ENCODE measurements around the gene IRS1.

The IRS1 gene

DNA sequence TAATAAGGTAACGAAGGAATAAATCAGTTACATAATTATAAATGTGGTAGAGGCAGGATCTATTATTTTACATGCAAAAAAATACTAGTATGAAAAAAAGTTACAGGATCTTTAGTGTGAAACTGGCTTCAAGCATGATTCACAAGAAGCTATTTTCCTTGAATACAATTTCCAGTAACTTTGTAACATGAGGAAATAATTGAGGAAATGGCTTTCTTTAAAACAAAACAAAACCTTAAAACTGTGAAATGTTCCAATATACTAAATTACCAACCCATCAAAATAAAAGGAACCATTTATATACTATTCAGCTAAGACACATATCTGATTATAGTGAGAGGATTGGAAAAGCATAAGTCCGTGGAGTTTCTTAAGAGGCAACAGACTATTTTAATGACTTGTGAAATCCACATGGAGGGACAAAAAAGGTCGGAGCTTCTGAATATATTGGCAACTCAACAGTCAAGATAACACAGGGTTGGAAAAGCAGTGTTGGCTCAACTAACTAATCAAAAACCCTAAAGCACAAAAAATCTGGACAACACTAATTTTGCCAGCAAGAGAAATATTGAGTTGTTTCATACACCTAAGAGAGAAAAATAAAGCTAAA lies 10.6 kb downstream of the IRS1 start:
- no peak for DNase-seq

DNA sequence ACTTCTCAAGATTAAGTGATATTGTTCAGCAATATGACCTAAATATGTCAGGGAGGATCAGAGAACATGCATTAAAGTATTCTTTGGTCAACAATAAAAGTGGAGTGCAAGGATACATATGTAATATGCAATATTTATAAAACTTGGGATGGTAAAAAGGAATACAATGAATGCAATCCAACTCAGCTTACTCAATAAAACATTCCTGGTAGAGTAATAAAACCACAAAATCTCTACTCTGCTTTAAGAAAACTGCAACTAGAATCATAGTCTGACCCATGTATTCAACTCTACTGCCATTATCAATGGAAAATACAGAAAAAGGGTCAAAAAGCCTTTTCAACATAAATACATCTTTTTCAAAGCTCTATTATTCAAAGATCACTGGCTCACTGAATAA lies 11.6 kb downstream of the IRS1 start:
- no peak for DNase-seq

DNA sequence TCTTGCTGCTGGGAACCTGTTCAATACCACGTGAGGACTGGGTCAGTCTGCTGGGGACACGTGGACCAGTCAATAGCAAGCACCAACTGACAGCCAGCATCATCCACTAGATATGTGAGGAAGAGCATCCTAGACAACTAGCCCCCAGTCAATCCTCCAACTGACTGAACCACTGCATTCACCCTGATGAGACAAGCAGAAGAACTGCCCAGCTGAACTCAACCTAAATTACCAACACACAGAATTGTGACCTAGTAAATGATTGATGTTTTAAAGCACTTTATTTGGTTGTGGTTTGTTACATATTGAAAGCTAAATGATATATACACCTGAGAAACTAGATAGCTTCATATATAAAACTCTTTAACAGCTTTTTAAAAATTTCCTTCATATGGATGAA lies 15.7 kb downstream of the IRS1 start:
- DNase-seq = no peak

DNA sequence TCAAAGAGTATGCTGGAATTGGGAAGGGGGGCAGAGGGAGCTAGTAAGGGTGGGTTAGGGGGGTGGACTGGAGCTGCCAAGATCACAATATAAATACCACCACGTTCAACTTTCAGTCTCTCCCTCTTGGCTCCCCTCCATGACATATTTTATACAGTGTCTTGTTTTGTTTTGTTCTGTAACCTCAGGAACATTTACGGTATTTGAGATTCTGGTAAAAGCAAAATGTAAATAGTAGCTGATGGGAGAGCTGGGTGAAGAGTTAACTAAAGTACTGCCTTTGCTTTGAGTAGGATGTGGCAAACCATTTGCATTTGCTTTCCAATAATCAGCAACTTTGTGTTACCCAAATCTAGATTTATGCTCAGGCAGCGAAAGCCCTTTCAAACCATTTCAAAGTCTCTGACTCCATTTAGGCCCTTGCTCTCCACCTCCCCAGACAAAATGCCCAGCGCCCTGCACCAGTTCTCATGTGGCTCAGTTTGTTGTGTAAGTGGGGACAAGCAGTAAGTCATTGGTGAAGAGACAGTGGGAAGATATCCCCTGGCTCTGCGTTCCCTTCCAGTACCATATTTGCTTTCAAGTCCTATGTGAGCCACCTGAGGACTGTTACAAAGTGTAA lies 17.4 kb downstream of the IRS1 start:
- no peak for DNase-seq

DNA sequence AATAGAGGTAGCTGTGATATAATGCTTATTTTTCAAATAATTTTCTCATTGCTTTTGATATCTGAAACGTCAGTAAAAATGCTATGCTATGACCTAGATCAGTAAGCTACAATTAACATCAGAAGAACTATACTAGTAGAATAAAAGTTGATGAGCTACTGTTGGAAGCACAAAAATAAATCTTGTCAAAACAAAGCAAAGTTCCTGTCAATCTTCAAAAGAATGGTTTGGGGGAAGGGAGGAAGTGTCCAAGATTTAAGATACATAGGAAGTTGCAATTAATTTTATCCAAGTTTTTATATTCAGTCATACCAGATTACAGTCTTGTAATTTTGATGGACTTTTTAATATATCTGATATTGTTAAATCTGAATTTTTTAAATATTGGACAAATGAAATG lies 19.2 kb downstream of the IRS1 start:
- no peak for DNase-seq

DNA sequence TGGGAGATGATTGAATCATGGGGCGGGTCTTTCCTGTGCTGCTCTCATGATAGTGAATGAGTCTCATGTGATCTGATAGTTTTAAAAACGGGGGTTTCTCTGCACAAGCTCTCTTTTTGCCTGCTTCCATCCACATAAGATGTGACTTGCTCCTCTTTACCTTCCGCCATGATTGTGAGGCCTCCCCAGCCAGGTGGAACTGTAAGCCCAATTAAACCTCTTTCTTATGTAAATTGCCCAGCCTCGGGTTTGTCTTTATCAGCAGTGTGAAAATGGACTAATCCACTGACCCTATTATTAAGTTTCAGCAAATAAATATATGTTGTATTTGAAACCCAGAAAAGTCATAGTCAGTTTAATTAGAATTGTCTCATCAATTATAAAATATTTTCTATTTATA lies 22.0 kb downstream of the IRS1 start:
- no peak for DNase-seq

DNA sequence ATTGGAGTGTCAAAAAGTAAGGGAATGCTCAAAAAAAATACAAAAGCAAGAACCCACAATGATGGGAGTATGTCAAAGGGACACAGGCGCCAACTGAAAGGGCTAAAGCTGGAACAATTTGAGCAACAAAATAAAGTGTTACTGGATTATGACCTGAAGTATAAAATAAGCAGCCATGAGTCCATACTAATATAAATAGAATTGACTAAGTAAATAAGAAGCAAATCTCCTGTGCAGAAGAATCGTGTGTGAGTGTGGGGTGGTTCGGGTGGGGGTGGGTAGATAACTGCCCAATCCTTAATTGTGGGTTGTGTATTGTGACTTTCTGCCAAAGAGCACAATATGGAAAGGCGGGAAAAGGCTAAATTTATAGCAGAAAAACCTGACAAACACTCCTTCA lies 23.5 kb downstream of the IRS1 start:
- DNase-seq = no peak

DNA sequence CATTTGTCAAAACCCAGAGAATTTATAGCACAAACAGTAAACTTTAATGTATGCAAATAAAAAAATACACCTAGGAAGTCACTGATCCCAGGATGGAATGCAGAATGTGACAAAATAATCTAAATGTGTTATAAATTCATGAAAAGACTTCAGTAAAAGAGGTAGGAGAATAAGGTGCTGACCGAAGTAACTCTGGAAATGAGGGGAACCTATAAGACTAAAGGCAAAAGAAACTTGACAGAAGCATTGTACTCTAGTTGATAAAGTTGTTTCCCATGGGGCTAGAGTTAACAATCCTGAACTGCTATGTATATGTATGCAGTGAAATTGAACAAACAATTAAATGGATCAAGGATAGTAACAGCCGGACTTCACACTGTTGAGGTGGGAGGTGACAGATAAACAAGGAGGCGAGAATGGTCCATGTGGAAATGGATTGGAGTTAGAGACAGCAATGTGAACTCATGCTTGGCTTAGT lies 24.5 kb downstream of the IRS1 start:
- no peak for DNase-seq

DNA sequence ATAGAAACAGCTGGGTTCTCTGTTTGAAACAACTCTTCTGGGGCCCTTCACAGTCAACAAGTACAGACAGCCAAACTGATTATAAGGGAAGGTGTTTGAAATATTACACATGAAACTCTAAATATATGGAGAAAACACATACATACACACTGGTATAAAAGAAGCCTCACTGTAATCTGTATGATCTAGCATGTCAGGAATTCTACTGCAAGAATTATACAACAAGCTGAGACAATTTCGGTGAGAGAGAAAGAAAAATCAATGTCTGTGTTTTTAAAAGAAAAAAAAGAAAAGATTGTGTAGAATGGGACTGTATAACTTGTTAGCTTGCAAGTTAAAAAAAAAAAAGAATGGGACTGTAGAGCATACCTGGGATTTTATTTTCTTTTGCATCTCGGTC lies 26.3 kb downstream of the IRS1 start:
- no peak for DNase-seq

DNA sequence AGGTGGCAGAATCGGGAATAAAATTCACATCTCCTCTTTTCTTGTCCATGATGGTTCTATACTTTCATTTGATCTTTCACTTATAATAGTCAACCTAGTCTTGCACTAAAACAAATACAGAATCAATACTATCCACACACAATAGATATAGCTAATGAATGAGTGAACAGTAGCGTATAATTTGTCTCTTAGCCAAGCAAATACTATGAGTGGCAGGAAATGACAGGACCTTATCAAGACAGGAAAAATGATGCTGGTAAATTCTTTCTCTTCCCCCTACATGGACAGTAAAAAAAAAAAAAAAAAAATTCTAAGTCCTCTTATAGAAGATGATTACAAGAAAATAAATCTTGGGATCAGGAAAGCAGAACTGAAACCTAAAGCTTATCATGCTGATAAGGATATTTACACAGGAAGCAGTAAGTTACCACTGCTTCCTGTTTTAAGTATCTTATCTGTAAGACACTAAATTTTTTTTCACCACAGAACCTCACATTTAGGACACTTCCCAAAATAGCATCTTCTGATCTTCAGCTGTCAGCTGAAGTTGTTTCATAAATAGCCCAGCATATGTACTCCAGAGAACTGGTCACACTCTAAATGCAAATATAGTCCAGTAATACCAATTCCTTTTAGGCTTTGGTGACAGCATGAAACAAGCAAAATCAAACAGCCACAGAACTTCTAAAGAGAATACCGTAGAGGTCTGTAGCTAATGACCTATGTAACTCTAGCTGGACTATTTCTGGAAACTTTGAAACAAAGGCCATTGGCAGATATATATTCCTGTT lies 27.0 kb downstream of the IRS1 start:
- DNase-seq = no peak

DNA sequence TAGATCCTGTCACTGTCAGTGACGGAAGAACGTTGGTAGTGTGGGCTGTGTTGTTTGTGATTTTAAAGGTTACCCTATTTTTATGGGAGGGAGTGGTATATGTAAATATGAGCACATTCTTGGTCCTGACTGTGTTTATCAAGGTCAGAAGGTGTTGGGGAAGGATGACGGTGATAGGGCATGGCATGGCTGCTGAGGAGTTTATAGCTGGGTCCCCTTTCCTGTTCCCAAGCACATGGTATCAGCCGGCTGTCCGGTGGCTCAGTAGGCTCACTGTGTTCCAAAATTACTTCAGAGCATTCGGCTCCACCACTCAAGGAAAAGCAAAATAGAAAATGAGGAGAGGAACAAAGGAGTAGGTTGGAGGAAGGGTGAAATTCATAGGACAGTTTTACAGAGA lies 28.6 kb downstream of the IRS1 start:
- no peak for DNase-seq

DNA sequence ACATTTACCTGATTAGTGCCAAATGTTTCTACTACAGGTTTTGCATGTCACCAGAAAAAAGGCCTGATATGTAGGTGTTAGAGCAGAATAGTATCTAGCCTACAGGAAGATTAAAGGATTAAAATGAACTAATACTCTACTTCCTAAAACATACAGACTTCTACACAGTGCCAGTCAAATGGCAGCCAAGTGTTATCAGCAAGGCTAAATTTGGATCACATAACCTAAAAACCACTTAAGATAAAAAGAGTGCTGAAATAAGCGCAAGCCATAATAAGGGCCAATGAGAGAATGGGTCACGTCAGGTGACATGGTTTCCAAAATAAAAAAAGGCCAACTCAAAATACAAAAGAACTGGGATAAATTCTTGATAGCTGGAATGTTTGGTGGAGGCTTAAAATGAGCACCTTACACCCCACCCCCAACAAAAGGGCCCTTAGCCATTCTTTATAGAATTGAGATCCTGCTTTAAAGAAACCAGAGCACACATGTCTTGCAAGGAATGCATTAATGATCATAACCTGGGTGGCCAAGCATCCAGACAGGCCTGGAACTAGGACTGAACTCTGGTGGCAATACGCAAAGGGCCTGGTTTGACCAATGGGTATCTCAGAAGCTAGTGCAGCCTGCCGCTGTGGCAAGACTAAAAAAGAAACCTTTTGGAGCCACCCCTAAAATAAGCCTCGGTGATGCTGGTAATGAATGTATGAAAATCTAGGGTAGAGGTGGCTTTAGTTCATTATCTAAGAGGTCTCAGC lies 32.4 kb downstream of the IRS1 start:
- DNase-seq = no peak

DNA sequence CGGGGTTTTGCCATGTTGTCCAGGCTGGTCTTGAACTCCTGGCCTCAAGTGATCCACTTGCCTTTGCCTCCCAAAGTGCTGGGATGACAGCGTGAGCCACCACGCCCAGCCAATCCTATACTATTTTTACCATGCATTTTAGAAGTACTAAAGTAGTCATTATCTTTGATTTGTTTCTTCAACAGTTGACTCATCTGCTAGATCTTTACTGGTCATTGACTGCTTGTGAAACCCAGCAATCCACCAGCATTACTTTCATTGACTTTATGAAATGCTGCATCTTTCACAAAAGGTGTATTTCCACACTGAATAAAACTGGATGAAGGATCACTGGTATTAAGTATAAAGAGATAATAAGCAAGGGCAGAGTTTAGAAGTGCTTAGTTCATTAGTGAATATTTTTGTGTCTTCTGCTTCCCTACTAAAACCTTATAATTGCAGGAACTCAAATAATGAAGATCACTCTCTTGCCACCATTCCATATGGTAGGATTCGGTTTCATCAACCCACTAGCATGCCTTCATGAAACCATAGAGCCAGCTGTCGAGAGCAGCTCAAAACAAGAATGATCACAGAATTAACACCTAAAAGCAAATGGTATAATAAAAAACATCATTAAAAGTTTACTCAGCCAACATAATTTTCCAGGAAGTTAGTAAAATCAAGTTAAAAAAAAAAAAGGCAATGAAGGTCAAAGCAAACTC lies 33.1 kb downstream of the IRS1 start:
- DNase-seq = no peak

DNA sequence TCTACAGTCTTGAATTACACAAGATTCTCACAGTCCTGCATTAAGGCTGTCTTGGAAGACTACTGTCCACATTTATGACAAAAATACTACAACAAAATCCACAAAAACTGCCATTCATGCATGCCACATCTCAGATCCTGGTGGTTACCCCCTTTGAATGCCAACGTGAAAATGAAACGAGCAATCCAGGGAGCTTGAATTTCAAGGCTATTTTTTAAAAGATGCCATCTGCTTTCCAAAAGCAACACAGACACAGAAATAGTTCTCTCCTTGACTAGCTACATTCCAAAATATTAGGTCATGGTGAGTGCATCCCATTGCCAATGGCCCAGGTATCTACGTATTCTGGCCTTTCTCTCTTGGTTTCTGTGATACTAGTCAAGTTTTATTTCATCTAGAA lies 36.3 kb downstream of the IRS1 start:
- no peak for DNase-seq

DNA sequence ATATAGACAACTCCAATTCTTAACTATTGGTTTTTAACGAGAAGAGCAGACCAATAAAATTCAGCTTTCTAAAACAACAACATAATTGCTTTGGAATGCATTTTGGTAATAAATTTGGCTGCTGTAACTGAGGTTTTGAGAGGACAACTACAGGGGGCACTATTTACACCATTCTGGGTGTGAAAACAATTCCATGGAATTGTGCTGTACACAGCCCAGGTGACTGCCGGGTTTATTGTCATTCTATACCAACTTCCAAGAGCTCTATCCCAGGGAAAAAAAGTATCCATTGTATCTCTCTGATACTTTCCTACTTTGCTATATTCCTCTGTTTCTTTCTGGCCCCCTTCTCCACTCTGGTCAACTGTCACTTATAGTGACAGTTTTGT lies 38.4 kb downstream of the IRS1 start:
- no peak for DNase-seq

DNA sequence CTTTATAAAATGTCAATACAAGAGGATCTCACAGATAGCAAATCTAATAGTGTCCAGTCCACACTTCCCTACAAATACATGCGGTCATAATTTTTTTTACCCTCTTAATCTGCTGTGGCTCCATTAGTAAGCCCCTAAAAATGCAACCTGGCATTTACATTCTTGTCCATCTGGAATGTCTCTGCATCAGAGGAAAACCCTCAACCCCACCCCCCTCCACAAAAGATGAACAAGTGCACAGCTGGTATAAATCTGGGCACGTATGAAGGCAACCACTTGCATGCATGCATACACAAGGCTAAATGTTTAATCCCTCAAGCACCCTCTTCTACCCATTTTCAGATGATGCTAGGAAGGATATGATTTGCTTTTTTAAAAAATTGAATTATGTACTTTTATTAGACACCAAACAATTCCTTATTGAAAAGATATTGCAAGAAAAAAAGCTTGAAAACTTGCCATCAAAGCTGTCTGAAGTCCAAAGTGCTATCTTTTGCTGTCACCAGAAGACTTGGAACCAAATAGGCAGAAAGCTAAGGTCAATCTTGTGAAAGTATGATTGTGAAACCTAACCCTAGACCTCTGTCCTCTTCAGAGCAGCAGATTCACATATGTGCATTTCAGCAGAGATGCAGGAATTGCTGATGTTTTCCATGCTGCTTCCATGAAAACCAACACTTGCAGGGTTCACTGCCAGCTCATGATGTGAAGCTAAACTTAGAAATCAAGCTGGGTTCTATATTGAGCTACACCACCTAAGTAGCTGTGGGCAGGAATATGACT lies 39.0 kb downstream of the IRS1 start:
- no peak for DNase-seq

DNA sequence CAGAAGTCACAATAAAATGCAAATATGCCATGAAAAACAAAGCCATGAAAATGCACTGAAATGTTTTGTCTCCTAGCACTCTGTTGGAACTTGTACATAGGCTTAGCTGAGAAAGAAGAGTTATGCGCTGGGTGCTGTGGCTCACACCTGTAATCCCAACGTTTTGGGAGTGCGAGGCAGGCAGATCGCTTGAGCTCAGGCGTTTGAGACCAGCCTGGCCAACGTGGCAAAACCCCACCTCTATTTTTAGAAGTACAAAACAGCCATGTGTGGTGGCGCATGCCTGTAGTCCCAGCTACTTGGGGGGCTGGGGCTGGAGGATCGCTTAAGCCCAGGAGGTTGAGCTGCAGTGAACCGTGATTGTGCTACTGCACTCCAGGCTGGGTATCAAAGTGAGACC lies 39.9 kb downstream of the IRS1 start:
- no peak for DNase-seq

DNA sequence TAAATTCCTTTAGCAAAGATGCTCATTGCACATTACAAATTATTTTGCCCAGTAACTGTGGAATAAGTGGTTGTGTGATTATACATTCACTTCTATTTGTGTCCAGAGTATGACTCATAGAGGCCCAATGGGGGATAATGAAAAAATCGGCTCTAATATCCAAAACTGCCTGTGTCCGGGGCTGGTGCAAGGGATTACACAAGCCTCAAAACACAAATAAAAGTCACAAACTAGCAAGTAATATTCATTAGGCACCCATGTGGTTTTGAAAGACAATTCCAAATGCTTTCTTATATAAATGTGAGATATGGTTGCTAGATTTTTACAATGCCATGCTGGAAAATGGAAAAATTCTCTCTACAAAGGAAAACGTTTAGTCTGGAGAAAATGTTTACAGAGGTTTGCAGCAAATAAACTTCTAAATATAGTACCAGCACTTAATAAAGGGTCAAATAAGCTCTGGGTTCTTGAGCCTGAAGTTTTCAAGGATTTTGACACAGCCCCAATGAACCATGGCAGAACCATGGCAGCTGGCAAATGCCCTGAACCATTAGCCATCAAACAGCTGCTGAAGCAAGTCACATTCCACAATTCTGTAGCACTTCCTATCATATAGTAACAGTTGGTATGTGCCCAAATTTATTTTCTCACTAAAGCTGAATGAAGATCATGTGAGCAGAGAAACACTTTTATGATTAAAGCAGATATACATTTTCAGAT lies 40.5 kb downstream of the IRS1 start:
- DNase-seq = no peak

DNA sequence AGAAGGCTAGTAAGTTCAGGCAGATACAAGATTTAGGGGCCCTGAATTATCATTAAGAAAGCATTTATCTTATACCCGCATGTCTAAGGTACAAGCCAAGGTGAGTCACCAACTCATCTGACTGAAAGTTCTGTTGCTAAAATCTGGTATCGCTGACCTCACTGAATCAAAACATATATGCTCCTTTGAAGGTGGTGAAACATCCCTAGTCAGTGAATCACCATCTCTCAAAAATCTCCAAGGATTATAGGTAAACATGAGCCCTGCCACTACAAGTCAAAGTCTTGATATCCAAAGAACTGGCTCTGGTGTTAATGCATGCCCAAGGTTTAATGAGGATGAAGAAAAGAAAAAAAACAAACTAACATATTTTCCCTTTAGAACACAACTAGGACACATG lies 43.5 kb downstream of the IRS1 start:
- no peak for DNase-seq

DNA sequence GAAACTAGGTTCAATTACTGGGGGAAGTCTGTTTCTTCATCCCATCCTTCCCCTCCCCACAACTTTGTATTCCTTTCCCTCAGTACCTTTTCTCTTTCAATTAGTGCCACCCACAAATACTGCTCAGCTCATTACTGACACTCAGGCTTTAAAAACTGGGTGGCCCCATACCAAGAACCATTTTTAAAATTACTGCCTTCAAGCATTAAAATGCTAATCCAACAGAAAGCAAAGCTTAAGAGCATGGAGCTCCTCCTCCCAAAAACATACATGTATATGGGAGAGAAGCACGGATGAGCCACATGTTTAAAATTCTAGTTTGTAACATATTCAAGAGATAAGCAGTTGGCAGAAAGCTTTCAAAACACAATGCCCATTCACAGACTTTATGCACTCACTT lies 44.0 kb downstream of the IRS1 start:
- no peak for DNase-seq

Measured in activated gamma-delta T cell (primary cell).